Uterus (tissue), 4 donors: ENCODE results near the gene FARS2. TPM values are rescaled to one million over a fixed set of nuclear protein-coding genes. Genes with fewer than 3 reads are reported as not detected.

Experiments used
- DNase-seq, 2 donors: peaks; one replicate each; pipeline ENCODE4 v3.0.0-alpha.2; 2019 to 2020
- H3K27ac ChIP-seq, 2 donors: fragments of 200-600 bp; sonication (generic); 1 replicate in 1 of 2; 2 replicates in 1 of 2; pipeline ENCODE4 v1.5.1; 2016 to 2018
- H3K27me3 ChIP-seq, 2 donors: fragments of 200-600 bp; sonication (generic); one replicate each; pipeline ENCODE4 v1.5.1; 2018 to 2019; ENCODE audit warnings: control low read depth in 1 of 2
- H3K36me3 ChIP-seq, 2 donors: fragments of 200-600 bp; sonication (generic); one replicate each; pipeline ENCODE4 v1.5.1; 2019; ENCODE audit warnings: control low read depth in 1 of 2
- H3K4me1 ChIP-seq, 2 donors: fragments of 200-600 bp; sonication (generic); one replicate each; pipeline ENCODE4 v1.5.1; 2018 to 2019; ENCODE audit warnings: control low read depth in 1 of 2
- H3K4me3 ChIP-seq, 2 donors: fragments of 200-600 bp; sonication (generic); 1 replicate in 1 of 2; 2 replicates in 1 of 2; pipeline ENCODE4 v1.5.1; 2018 to 2019; ENCODE audit warnings: mild to moderate bottlenecking in 1 of 2
- H3K9me3 ChIP-seq, 2 donors: fragments of 200-600 bp; sonication (generic); one replicate each; pipeline ENCODE4 v1.5.1; 2019; ENCODE audit warnings: control low read depth in 1 of 2
- POLR2A ChIP-seq, 2 donors: fragments of 450-650 bp; IDR thresholded peaks; one replicate each; pipeline ENCODE4 v1.6.1; 2016; ENCODE audit warnings: antibody characterized with exemption in 2 of 2, mild to moderate bottlenecking in 1 of 2, moderate library complexity in 1 of 2
- intact Hi-C: fragments of 100-400 bp; cut with DNase I; formaldehyde crosslinking; loops from one replicate; pipeline ENCODE4 v1.15.1; 2023; ENCODE audit warnings: low total_unique reads
- total RNA-seq, 4 donors: library from RNA; depleted of rRNA in 3 of 4; stranded (reverse); fragments of >200 nt in 3 of 4; gene quantifications; one replicate each; pipeline versions ENCODE4 v1.1.0 to v1.2.4, GENCODE V29; 2014 to 2023
- TF ChIP-seq, protein P1 (sequence below), 4 experiments: fragments of 200-600 bp in 2 of 4; fragments of 450-650 bp in 2 of 4; sonication (generic) in 2 of 4; IDR thresholded peaks; one replicate each; pipeline ENCODE4 v1.5.1; 2016 to 2019; ENCODE audit warnings: antibody characterized with exemption in 4 of 4, mild to moderate bottlenecking in 2 of 4, moderate library complexity in 1 of 4
- donor health status: DM: yes; HTN: yes; CAD: no.

The FARS2 gene
- total RNA-seq, 4 donors from 2014 or later = 14.4 to 32.5 (median 25.6) TPM

DNA sequence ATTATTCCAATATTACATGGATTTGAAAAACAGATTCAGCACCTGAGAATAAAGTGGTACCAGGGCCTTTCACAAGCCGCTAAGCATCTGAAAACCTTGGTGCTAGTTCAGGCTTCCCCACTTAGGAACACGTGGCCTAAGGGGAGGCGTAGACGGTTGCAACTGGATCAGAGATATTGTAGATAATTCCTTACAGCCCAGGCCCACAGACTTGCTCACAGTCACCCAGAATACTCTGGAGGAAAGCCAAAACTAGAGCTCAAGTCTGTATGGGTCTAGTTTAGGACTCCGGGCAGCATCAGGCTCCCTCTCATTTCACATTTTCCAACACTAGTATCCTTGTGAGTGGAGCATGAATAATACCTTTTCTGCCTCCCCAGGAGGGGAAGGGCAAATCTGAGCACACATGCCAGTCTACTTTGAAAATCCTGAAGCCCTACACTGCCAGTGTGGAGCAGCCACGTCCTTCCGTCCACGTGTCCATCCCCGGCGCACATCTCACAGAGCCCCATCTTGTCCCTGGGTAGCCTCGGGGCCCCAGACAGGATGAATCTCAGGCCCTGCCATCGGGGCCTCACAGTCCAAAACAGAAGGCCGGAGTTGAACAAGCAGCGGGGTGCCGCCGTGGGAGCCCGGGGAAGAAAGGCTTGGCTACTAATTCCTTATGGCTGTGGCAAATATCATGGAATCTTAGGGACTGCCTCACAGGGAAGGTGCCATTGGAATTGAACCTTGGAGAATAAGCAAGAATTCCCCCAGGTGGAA, 446.1 kb downstream of the FARS2 start:
- Histone ChIP-seq H3K9me3 (no peaks in the 10 kb centered on the region), H3K4me1 (no peaks in the 10 kb centered on the region), H3K36me3 (no peaks in the 10 kb centered on the region), H3K27ac (no peak overlapping the region), H3K27me3 (no peaks in the 10 kb centered on the region), H3K4me3 (no peak overlapping the region)
- no peak for TF ChIP-seq POLR2A (IDR thresholded peaks at IDR 0.05)
- TF ChIP-seq, protein P1, sequence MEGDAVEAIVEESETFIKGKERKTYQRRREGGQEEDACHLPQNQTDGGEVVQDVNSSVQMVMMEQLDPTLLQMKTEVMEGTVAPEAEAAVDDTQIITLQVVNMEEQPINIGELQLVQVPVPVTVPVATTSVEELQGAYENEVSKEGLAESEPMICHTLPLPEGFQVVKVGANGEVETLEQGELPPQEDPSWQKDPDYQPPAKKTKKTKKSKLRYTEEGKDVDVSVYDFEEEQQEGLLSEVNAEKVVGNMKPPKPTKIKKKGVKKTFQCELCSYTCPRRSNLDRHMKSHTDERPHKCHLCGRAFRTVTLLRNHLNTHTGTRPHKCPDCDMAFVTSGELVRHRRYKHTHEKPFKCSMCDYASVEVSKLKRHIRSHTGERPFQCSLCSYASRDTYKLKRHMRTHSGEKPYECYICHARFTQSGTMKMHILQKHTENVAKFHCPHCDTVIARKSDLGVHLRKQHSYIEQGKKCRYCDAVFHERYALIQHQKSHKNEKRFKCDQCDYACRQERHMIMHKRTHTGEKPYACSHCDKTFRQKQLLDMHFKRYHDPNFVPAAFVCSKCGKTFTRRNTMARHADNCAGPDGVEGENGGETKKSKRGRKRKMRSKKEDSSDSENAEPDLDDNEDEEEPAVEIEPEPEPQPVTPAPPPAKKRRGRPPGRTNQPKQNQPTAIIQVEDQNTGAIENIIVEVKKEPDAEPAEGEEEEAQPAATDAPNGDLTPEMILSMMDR (IDR thresholded peaks at IDR 0.05) = no peak
- intact Hi-C loops = no loop called here
- no peak for DNase-seq

DNA sequence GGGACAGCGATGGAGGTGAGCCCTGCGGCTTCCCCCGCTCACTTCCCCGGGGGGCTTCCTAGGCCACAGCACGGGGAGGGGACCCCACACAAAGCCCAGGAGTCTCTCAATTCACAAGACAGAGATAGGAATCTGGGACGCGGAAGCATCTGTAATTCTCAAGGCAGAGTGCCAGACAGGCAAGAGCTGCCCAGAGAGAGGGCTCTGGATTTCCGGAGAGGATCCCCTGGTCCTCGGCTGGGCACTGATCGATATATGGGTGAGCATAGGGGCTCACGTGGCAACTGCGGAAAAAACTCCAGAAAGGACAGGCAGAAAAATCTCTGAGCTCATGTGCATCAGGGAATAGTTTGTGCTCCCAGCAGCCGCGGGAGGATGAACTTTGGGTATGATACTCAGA, 449.2 kb downstream of the FARS2 start:
- Histone ChIP-seq H3K4me3 (no peak overlapping the region), H3K36me3 (no peaks in the 10 kb centered on the region), H3K27me3 (no peaks in the 10 kb centered on the region), H3K4me1 (no peaks in the 10 kb centered on the region), H3K27ac (no peak overlapping the region), H3K9me3 (no peaks in the 10 kb centered on the region)
- DNase-seq = no peak
- intact Hi-C loops = no loop called here
- TF ChIP-seq, protein P1 (IDR thresholded peaks at IDR 0.05) = no peak
- no peak for TF ChIP-seq POLR2A (IDR thresholded peaks at IDR 0.05)

DNA sequence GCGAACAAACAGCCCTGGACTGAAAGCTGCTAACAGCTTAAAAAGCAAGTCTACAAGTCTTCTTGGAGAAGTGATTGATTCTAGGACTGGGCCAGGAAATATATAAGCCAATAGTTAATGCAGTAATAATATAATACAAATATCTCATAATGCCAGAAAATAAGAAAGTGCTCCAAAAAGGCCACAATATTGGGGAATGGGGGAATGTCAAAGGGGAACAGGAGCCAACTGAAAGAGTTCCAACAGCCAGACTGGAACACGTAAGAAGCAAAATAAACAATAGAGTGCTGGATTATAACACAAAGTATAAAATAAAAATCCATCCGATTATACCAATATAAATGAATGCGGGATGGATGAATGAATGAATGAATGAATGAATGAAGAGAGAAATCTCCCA, 449.6 kb downstream of the FARS2 start:
- Histone ChIP-seq H3K4me3 (no peak overlapping the region), H3K27ac (no peak overlapping the region), H3K27me3 (no peaks in the 10 kb centered on the region), H3K9me3 (no peaks in the 10 kb centered on the region), H3K36me3 (no peaks in the 10 kb centered on the region), H3K4me1 (no peaks in the 10 kb centered on the region)
- DNase-seq = no peak
- no peak for TF ChIP-seq POLR2A (IDR thresholded peaks at IDR 0.05)
- TF ChIP-seq, protein P1 (IDR thresholded peaks at IDR 0.05) = no peak
- intact Hi-C loops = no loop called here

DNA sequence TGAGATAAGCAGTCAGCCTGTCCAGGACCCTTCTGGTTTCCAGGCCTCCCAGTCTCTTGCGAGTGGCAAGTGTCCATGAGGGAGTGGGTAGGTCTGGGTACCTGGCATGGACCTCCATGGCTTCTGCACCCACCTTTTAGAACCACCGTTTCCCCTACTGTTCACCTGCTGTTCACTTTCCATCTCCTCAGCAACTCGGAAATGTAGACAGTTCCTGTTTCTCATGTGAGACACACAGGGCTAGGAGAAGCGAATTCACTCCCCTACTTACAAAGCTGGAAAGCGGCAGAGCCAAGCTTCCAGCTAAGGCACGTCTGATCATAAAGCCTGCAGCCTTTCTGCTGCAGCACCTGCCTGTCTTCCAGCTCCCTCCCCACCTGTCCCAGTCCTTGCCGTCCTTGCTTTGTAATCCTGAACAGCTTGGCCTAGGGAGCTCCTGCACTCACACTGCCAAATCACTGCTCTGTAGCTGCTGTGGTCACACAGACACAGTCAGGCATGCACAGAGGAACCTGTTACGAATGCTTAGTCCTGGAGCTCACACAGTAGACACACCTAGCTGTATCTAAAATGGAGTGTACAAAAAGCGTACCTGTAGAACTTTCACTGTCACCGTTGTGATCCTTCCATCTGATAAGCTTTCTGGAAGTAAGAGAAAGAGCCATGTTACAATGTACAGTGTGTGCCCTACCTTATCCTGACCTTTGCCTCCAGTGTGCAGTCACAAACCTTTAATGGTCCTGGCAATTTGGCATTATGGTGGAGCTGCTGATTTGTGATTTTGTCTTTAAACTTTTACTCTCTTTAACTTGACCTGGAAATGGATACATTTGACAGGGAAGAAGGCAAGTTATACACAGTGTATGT, 451.3 kb downstream of the FARS2 start:
- Histone ChIP-seq H3K4me3 (no peak overlapping the region), H3K27me3 (no peaks in the 10 kb centered on the region), H3K36me3 (no peaks in the 10 kb centered on the region), H3K4me1 (no peaks in the 10 kb centered on the region), H3K27ac (no peak overlapping the region), H3K9me3 (peaks cover 0 to 8% of the 10 kb centered on the region in 2 donors)
- TF ChIP-seq POLR2A (IDR thresholded peaks at IDR 0.05) = no peak
- TF ChIP-seq, protein P1 (IDR thresholded peaks at IDR 0.05) = no peak
- DNase-seq = no peak
- intact Hi-C loops = no loop called here

DNA sequence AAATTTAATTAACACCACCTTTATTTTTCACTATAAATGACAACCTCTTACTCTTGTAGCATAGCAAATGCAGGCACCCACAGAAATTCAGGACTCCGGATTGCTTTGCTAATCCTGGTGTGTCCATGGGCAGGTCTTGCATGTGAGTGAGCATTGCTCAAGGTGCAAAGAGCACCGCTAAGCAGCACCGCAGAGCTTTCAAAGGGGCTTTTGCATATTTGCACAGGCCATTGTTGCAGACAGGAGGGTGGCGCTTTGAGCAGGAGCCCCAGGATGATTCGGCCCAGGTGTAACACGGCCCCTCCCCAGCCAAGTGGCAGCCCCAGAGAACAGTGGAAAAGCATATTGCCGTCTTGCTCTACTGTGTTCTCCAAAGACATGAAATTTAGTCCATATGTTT, 452.2 kb downstream of the FARS2 start:
- no peaks in the 10 kb centered on the region for H3K4me1 ChIP-seq
- TF ChIP-seq, protein P1 (IDR thresholded peaks at IDR 0.05) = no peak
- TF ChIP-seq POLR2A (IDR thresholded peaks at IDR 0.05) = no peak
- no peaks in the 10 kb centered on the region for H3K27me3 ChIP-seq
- peaks cover 0 to 8% of the 10 kb centered on the region in 2 donors for H3K9me3 ChIP-seq
- intact Hi-C loops = no loop called here
- H3K27ac ChIP-seq = no peak overlapping the region
- DNase-seq = no peak
- no peaks in the 10 kb centered on the region for H3K36me3 ChIP-seq
- H3K4me3 ChIP-seq = no peak overlapping the region
